ENCODE measurements around the gene AXDND1.
"Not testable (repeated sequence)": the region's sequence is repeated elsewhere in the genome, so short reads cannot be mapped to it uniquely, and the experiment has no call there.

The AXDND1 gene

GRCh38 chr1:179372160-179372559 is 6.4 kb downstream of the AXDND1 start:
- no peak for DNase-seq

- DNase-seq = no peak
Observed at GRCh38 chr1:179376223-179376622, 10.5 kb downstream of the AXDND1 start.

GRCh38 chr1:179380299-179380698 is 14.5 kb downstream of the AXDND1 start:
- DNase-seq = no peak

- no peak for DNase-seq
Observed at GRCh38 chr1:179384027-179384426, 18.3 kb downstream of the AXDND1 start.

GRCh38 chr1:179385510-179385909 is 19.7 kb downstream of the AXDND1 start:
- no peak for DNase-seq

- DNase-seq = no peak
Observed at GRCh38 chr1:179393721-179394120, 27.9 kb downstream of the AXDND1 start.

- not testable (repeated sequence) for DNase-seq
Observed at GRCh38 chr1:179399399-179399798, 33.6 kb downstream of the AXDND1 start.

- not testable (repeated sequence) for DNase-seq
Observed at GRCh38 chr1:179417760-179418159, 52.0 kb downstream of the AXDND1 start.

- not testable (repeated sequence) for DNase-seq
Observed at GRCh38 chr1:179418706-179419105, 52.9 kb downstream of the AXDND1 start.

GRCh38 chr1:179424610-179425009 is 58.8 kb downstream of the AXDND1 start:
- no peak for DNase-seq

- no peak for DNase-seq
Observed at GRCh38 chr1:179425186-179425585, 59.4 kb downstream of the AXDND1 start.

GRCh38 chr1:179437171-179437570 is 71.4 kb downstream of the AXDND1 start:
- no peak for DNase-seq

- DNase-seq = not testable (repeated sequence)
Observed at GRCh38 chr1:179439646-179440045, 73.9 kb downstream of the AXDND1 start.

GRCh38 chr1:179440301-179440700 is 74.5 kb downstream of the AXDND1 start:
- DNase-seq = not testable (repeated sequence)

GRCh38 chr1:179440971-179441370 is 75.2 kb downstream of the AXDND1 start:
- DNase-seq = no peak

GRCh38 chr1:179441501-179441900 is 75.7 kb downstream of the AXDND1 start:
- no peak for DNase-seq

- DNase-seq = not testable (repeated sequence)
Observed at GRCh38 chr1:179442846-179443245, 77.1 kb downstream of the AXDND1 start.

- no peak for DNase-seq
Observed at GRCh38 chr1:179445593-179445992, 79.8 kb downstream of the AXDND1 start.

GRCh38 chr1:179447489-179447888 is 81.7 kb downstream of the AXDND1 start:
- no peak for DNase-seq

- DNase-seq = no peak
Observed at GRCh38 chr1:179448437-179449149, 82.8 kb downstream of the AXDND1 start.

- not testable (repeated sequence) for DNase-seq
Observed at GRCh38 chr1:179459606-179460206, 93.9 kb downstream of the AXDND1 start.

GRCh38 chr1:179465661-179466060 is 99.9 kb downstream of the AXDND1 start:
- DNase-seq = not testable (repeated sequence)

GRCh38 chr1:179474713-179475112 is 108.9 kb downstream of the AXDND1 start:
- DNase-seq = no peak

- DNase-seq = no peak
Observed at GRCh38 chr1:179476484-179476883, 110.7 kb downstream of the AXDND1 start.

- no peak for DNase-seq
Observed at GRCh38 chr1:179478370-179478769, 112.6 kb downstream of the AXDND1 start.

Measured in activated effector memory CD4-positive, alpha-beta T cell treated with anti-CD3 and anti-CD28 coated beads, Interleukin-2, amount 50 U/mL, for 16 hours (primary cell).